GM12874 (cell line): Measurements from ENCODE around the gene PTPRO.

Source experiments
- TF ChIP-seq, protein P1 (sequence below): IDR thresholded peaks from 2 replicates; pipeline ENCODE4 v1.5.1; 2011; ENCODE audit warnings: low read depth, mild to moderate bottlenecking, control low read depth, low read length, moderate library complexity; ENCODE audit not compliant: insufficient read depth

The PTPRO gene

DNA sequence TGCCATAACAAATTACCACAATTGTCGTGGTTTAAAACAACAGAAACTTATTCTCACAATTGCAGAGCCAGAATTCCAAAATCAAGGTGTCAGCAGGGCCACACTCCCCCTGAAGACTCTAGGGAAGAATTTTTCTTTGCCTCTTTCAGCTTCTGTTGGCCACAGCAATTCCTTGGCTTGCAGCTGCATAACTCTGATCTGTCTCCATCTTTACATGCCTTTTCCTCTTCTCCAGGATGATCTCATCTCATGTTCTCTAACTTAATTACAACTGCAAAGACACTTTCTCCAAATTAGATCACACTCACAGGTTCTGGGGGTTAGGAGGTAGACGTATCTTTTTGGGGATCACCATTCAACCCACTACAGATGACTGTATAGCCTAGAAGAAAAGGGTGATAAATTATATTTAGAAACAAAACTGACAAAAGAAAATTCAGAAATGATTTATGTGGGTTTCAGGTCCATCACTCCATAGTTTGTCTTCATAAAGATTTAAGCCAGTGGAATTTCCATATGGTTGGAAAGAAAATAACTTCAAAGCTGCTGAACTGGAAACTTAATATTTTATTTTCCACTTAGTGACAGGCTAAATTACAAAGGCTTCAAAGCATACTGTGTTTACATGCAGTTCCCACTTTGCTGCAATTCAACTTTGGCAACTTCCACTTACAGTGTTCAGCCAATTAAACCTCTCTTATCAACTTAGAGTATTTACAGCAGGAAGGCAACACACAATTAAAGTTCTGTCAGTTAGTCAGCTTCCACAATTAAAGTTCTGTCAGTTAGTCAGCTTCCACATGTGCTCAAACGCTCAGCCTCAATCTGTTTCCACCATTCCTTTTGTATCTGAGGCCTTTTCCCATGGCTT, 253.6 kb downstream of the PTPRO start:
- TF ChIP-seq, protein P1, sequence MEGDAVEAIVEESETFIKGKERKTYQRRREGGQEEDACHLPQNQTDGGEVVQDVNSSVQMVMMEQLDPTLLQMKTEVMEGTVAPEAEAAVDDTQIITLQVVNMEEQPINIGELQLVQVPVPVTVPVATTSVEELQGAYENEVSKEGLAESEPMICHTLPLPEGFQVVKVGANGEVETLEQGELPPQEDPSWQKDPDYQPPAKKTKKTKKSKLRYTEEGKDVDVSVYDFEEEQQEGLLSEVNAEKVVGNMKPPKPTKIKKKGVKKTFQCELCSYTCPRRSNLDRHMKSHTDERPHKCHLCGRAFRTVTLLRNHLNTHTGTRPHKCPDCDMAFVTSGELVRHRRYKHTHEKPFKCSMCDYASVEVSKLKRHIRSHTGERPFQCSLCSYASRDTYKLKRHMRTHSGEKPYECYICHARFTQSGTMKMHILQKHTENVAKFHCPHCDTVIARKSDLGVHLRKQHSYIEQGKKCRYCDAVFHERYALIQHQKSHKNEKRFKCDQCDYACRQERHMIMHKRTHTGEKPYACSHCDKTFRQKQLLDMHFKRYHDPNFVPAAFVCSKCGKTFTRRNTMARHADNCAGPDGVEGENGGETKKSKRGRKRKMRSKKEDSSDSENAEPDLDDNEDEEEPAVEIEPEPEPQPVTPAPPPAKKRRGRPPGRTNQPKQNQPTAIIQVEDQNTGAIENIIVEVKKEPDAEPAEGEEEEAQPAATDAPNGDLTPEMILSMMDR, result no peak

DNA sequence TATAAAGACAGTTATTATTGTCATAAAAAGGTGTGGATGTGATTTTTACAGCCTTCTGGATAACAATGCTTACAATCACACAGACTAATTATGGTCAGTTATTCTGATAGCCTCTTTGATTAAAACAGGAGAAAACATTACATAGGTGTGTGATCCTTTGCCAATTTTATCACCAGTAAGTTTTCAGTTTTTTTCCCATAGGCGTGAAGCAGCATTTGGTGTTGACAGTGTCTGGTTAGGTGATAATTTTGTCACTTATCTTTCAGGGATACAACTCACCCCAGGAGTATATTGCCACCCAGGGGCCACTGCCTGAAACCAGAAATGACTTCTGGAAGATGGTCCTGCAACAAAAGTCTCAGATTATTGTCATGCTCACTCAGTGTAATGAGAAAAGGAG, 258.1 kb downstream of the PTPRO start:
- TF ChIP-seq, protein P1, result no peak

DNA sequence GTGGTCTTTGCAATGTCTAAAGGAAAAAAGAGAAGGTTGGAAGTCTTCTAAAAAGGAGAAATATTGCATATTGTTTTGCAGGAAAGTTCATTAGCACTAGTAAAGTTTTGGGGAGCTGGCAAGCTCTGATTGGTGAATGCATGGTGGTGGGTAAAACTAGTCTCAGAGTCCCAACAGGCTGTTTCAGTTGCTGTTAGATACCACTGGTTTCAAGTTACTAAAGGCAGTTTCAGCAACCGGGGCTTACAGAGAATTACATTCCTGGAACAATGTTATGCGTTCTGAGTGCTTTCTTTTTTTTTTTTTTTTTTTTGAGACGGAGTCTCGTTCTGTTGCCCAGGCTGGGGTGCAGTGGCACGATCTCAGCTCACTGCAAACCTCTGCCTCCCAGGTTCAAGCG, 258.7 kb downstream of the PTPRO start:
- TF ChIP-seq, protein P1, result no peak

DNA sequence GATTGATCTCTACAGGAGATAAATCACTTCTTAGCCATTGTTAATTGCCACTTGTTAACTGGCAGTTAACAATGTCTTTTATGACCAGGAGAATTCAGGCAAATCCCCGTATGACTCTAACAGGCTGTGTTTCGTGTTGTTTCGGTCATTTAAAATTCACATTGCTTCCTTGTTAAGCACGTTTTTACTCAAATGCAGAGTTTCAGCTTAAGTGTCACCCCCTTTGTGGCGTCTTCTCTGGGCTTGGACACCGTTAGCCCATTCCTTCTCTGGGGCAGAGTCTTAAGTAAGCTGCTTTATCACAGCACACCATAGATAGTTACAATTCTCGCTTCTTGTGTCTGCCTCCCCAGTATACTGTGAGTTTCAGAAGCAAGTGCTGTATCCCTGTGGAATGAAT, 261.5 kb downstream of the PTPRO start:
- TF ChIP-seq, protein P1, result no peak

DNA sequence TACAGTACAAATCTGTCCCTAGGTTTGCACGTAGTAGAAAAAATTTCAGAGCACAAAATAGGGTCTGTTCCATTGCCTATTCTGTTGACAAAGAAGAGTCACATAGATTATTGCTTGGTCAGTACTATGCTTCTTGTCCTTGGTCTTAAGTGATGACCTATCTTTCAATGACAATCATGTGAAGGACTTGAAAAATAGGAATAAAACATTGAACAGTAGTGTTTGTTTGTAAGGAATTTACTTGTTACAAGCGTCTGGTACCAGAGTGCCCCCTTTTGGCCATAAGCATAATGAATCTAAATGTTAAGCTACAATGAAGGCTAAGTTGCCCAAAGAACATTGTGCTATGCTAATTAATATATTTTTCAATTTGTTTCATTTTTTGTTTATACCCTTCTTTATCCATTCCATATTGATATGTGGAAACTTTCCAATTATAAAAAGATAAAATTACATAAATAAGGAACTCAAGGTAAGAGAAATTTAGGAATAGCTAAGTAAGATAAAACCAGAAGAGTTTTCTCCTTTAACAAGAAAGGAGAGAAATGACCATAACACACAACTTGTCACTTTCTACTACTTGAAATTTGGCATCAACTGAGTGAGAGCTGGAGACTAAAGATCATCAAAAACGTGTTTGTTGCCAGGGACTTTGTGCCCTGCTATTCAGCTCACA, 262.2 kb downstream of the PTPRO start:
- TF ChIP-seq, protein P1, result peak; percentile 58

DNA sequence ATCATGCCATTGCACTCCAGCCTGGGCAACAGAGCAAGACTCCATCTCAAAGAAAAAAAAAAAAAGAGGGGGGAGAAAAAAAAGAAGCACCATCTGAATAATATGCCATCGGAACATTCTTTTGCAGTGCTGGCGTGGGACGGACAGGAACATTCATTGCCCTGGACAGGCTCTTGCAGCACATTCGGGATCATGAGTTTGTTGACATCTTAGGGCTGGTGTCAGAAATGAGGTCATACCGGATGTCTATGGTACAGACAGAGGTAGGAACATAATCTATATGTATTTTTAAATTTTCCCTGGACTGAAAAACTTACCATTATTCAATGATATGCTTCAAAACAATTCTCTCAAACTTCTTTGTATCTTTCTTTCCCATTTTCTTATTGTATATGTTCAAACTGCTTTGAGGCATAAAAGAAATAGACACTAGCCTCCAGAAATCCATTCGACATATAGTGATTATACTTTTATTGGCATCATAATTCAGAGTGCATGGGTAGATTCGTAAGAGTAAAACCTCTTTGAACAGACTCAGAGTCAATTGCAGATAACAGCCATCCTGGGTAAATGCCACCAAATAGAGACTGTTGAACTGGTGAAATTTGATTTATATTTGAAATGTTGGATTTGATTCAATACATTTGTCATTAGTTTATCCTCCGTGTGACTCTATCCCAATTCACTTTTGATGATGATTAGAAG, 267.2 kb downstream of the PTPRO start:
- TF ChIP-seq, protein P1, result no peak

DNA sequence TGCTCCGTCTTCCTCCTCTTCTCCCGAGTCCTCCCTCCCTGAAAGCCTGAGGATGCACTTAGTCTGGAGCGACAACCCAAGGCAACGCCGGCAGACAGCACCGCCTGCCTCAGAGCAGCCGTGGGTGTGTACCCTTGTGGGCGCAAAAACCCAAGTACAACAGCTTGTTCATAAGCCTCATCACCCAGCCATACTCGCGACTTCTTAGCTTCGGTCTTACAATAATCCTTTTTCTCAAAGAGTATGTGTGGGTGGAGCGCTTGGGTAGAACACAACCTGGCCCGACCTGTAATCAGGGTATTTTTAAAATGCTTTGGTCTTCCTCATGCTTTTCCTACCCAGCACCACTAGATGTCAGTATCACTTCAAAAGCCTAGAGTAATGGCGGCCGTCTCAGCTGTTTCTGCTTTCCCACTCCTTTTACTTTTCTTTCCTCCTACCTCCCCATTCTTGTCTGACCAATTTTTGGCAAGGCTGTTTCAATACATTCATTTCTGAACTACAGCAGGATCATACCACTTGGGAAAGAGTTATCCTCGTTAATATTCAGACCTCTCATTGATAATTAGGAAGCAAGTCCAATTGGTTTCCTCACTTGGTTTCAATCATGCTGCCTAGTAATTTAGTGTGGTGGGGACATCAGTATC, 268.0 kb downstream of the PTPRO start:
- TF ChIP-seq, protein P1, result peak; percentile 80
